GM19238 (cell line): ENCODE measurements around the gene CHST11.
"Not testable (repeated sequence)": the region's sequence is repeated elsewhere in the genome, so short reads cannot be mapped to it uniquely, and the experiment has no call there.

Experiments
- DNase-seq: peaks from one replicate; pipeline ENCODE4 v3.0.0; 2011; ENCODE audit warnings: low spot score; ENCODE audit not compliant: insufficient read length

The CHST11 gene

GRCh38 chr12:104737113-104737512, 280.4 kb downstream of the CHST11 start:
- no peak for DNase-seq

- no peak for DNase-seq
Observed at GRCh38 chr12:104737791-104738301, 281.1 kb downstream of the CHST11 start.

- DNase-seq, result no peak
Observed at GRCh38 chr12:104738331-104738730, 281.6 kb downstream of the CHST11 start.

GRCh38 chr12:104738776-104739642, 282.3 kb downstream of the CHST11 start:
- no peak for DNase-seq

GRCh38 chr12:104740668-104741067, 283.9 kb downstream of the CHST11 start:
- peak; percentile 52 for DNase-seq

GRCh38 chr12:104741077-104741476, 284.3 kb downstream of the CHST11 start:
- no peak for DNase-seq

- no peak for DNase-seq
Observed at GRCh38 chr12:104741497-104742367, 285.0 kb downstream of the CHST11 start.

DNA sequence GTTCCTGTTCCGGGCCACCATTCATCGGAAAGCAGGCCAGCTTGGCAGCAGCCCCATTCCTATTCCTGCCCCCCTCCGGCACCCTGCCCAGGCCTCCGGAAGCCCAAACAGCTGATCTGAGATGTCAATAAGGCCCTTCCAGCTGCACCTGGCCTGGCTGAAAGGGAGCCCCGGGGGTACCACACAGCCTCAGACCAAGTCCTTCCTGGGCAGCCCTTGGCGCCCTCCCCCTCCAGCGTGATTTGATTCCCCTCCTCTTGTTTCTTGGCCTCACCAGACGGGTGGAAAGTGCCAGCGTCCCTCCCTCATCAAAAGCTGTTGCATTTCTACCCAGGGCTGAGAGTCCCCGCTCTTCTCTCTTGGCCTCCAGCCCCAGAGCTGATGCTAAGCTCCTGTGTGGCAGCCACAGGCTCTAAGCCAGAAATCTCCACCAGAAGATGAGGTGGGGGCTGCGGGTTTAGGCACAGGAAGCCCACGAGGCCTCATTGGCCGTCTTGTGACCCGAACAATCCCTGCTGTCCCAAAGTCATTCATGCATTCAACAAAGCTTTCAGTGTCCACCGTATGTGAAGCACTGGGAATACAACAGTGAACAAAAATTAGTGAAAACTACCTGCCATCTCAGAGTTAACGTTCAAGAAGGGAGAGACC, 285.9 kb downstream of the CHST11 start:
- DNase-seq, result no peak

GRCh38 chr12:104743202-104743580, 286.4 kb downstream of the CHST11 start:
- no peak for DNase-seq

DNA sequence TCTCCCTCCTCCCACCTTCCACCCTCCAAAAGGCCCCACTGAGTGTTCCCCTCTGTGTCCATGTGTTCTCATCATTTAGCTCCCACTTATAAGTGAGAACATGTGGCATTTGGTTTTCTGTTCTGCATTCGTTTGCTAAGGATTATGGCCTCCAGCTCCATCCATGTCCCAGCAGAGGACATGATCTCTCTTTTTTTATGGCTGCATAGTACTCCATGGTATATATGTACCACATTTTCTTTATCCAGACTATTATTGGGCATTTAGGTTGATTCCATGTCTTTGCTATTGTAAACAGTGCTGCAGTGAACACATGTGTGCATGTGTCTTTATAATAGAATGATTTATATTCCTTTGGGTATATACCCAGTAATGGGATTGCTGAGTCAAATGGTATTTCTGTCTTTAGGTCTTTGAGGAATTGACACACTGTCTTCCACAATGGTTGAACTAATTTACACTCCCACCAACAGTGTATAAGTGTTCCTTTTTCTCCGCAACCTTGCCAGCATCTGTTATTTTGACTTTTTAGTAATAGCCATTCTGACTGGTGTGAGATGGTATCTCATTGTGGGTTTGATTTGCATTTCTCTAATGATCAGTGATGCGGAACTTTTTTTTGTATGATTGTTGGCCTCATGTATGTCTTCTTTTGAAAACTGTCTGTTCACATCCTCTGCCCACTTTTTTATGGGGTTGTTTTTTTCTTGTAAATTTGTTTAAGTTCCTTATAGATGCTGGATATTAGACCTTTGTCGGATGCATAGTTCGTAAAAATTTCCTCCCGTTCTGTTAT, 287.2 kb downstream of the CHST11 start:
- not testable (repeated sequence) for DNase-seq

DNA sequence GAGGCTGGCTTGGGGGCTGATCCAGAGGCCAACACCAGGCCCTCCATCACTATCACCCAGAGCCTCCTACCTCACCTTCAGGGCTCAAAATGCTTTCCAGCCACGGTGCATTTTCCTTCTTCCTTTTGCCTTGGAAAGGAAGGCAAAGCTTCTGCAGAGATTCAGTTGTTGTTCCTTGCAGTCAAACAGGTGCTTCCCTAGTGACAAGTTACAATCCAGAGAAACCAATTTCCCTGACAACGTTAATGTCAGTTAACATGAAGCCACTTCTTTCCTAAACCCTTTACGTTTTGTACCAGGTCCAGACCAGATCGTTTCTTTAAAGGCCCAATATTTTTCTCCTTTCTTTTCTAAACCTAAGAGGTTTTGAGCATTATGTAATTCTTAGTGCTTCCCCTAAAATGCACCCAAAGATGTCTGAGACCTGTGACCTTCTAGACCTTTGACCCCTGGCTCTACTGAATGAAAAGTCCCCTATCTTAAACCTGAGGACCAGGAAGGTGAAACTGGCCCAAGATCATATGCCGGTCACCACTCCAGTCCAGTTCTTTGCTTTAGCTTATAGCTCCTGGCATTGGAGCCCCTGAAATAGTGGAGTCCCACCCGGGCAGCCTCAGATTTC, 289.8 kb downstream of the CHST11 start:
- DNase-seq, result no peak

GRCh38 chr12:104747330-104747729, 290.6 kb downstream of the CHST11 start:
- DNase-seq, result no peak

DNA sequence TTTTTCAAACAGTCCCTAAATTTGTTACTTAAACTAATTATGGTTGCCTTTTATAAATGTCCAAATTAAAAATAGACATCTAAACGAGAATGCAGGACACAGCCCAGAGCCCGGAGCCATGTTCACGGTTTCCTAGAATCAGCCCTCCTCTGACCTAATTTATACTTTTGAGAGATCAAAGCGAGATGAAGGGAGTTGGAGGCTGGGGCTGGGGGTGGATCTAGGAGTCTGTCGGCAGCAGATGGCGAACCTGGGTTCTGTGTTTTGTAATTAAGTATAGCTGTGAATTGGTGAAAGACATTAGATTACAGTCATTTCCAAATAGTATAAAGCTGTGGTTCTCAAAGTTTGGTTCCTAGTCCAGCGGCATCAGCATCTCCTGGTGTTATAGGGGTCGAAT, 291.2 kb downstream of the CHST11 start:
- no peak for DNase-seq

DNA sequence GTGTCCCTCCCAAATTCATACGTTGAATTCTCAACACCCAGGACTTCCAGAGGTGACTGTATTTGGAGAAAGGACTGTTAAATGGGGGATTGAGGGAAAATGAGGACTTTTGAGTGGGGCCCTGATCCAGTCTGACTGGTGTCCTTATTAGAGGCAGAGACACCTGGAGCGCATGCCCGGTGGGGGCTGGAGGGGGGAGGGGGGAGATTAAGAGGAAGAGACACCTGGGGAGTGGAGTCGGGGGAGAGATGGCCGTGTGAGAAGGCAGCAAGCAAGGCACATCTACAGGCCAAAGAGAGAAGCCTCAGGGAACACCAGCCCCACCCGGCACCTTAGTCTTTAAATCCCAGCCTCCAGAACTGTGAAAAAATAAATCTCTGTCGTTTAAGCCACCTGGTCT, 291.6 kb downstream of the CHST11 start:
- DNase-seq, result no peak

DNA sequence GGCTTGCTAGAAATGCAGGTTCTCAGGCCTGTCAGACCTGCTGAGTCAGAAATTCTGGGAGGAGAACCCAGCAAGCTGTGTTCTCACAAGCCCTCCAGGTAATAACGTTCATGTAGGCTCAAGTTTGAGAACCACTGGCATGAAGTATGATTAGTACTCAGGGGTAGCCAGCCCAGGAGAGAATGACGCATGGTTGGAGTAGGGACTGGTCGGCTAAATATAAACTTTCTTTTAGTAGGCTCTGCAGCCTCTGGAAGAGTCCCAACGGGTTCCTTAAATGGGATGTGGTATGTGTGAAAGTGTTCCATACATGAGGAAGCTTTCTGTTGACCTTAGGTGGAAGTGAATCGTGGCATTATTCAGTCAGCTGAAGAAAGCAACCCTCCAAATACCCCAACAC, 292.0 kb downstream of the CHST11 start:
- DNase-seq, result no peak

DNA sequence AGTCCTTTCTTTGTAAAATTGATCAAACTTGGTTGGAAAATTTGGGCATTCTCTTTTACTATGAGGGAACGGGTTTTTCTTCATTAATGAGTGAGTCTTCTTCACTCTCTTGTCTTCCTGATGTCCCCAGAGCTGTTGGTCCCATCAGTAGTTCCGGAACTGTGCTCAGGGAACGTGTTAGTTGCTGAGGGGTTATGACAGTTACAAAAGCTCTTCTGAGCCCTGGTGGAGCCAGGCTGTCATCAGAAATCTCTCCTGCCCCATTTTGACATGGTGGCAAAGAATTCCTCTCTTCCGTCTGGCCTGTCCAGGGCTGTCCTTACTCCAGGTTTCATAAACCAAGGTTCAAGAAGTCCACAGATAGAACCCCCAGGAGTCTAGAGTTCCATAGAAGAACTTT, 292.8 kb downstream of the CHST11 start:
- DNase-seq, result no peak

DNA sequence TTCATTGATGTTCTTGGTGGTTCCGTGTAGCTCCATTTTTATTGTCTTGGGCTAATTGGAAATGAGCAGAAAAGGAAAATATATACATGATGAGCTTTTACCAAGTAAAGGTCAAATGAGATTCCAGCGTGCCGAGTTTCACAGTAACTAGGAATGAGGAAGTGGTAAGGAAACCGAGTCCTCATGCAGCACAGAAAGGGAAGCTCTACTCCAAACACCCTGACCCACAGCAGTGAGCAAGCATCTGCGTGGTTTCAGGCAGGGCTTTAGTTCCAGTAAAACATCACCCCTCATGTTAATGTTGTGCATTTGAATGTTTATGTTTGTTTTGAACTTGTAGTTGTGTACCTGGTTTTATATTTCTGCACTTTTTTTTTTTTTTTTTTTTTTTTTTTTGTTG, 293.3 kb downstream of the CHST11 start:
- peak; percentile 37 for DNase-seq

DNA sequence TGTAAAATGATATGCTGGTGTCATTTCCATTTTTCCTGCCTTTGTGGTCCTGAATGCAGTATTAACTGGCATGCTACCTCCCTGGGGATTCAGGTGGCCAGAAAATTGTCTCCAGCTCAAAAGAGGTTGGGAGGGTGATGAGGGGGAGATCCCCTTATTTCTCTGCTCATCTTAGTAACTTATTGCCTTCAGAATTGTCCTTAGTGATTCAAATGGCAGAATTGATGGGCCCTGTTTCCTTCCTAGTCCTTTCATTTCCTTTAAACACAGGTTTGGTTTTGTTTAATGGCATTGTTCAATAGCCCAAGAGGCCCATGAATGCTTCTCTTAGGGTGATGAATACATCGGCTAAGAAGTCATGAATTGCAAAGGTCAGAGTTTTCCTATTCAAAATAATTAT, 294.4 kb downstream of the CHST11 start:
- peak; percentile 30 for DNase-seq

DNA sequence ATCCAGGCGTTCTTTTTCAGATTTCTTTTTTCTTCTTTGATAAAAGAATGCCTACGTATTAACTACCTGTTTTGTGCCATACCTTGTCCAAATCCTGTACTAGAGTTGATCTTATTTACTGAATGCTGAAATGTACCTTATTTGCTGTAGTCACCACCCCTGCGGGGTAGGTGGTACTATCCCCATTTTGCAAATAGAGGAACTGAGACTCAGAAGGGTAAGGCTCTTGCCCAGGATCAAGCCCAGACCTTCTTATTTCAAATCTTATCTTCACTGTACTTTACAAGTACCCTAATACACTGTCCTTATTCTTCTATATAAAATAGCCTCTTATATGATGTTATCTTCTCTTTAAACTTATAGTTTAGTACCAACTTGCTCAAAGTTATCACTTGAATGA, 294.8 kb downstream of the CHST11 start:
- DNase-seq, result peak; percentile 51

DNA sequence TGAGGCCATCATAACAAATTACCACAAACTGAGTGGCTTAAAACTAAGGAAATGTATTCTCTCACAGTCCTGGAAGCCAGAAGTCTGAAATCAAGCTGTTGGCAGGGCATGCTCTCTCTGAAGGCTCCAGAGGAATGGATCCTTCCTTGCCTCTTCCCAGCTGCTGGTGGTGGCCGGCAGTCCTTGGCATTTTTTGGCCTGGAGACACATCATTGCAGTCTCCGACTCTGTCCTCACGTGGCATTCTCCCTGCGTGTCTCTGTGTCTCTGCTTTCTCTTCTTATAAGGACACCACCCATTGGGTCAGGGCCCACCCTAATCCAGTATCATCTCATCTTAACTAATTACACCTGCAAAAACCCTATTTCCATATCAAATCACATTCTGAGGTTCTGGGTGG, 295.3 kb downstream of the CHST11 start:
- DNase-seq, result no peak
